IMR-90 (cell line): ENCODE data around the gene TRPC3. TPM values are rescaled to one million over a fixed set of nuclear protein-coding genes. Genes with fewer than 3 reads are reported as not detected.

Experiments used
- ATAC-seq: fragments of 200-7000 bp; cut with Tn5 transposase; 2 replicates; pipeline ENCODE4 v1.9.1; 2020; ENCODE audit warnings: low read depth, mild to moderate bottlenecking, moderate library complexity
- BruUV-seq: library from RNA; stranded (reverse); fragments of 400-500 nt; replicated peaks from 2 replicates; lab custom pipeline; 2021; lab: Mats Ljungman, UMichigan
- CTCF ChIA-PET: fragments of 300-600 bp; formaldehyde crosslinking; extraction: SDS; loops from one replicate; lab custom pipeline; 2021; ENCODE audit warnings: antibody characterized with exemption; lab: Yijun Ruan, JAX
- POLR2A ChIA-PET: fragments of 300-600 bp; sonication (Branson Sonifier 250); formaldehyde crosslinking; loops from one replicate; lab custom pipeline; 2022; ENCODE audit warnings: antibody characterized with exemption; ENCODE audit not compliant: unreplicated experiment; lab: Charles Lee
- DNase-seq: peaks from one replicate; pipeline ENCODE4 v3.0.0; 2013
- H2AFZ ChIP-seq: replicated peaks from 2 replicates; pipeline ENCODE3; 2013; ENCODE audit warnings: low read length, mild to moderate bottlenecking; ENCODE audit not compliant: poor library complexity
- H2AK5ac ChIP-seq: 2 replicates; pipeline ENCODE4 v1.6.1; 2013; ENCODE audit warnings: low read depth, low read length, inconsistent platforms
- H2AK9ac ChIP-seq: replicated peaks from 2 replicates; pipeline ENCODE3; 2013; ENCODE audit warnings: mild to moderate bottlenecking, low read depth, low read length, moderate library complexity; ENCODE audit not compliant: poor library complexity
- H2BK120ac ChIP-seq: 2 replicates; pipeline ENCODE4 v1.6.1; 2013; ENCODE audit warnings: low read depth, low read length, inconsistent platforms
- H2BK15ac ChIP-seq: 3 replicates; pipeline ENCODE4 v1.6.1; 2013; ENCODE audit warnings: low read depth, low read length, inconsistent platforms
- H2BK20ac ChIP-seq: 2 replicates; pipeline ENCODE4 v1.6.1; 2013; ENCODE audit warnings: low read depth, mild to moderate bottlenecking, inconsistent platforms, low read length, moderate library complexity
- H2BK5ac ChIP-seq: 2 replicates; pipeline ENCODE4 v1.6.1; 2013; ENCODE audit warnings: mild to moderate bottlenecking, low read depth, low read length, inconsistent platforms; ENCODE audit not compliant: poor library complexity, severe bottlenecking
- H3K14ac ChIP-seq: replicated peaks from 2 replicates; pipeline ENCODE4 v1.6.1; 2013; ENCODE audit warnings: low read depth, low read length, inconsistent platforms
- H3K18ac ChIP-seq: 2 replicates; pipeline ENCODE4 v1.6.1; 2013; ENCODE audit warnings: low read depth, low read length, control low read depth
- H3K23ac ChIP-seq: 2 replicates; pipeline ENCODE4 v1.6.1; 2013; ENCODE audit warnings: low read depth, low read length, inconsistent platforms
- H3K27ac ChIP-seq: 2 replicates; pipeline ENCODE4 v1.5.1; 2013; ENCODE audit warnings: mild to moderate bottlenecking, control low read depth, low read length; ENCODE audit not compliant: insufficient read depth
- H3K27me3 ChIP-seq: 2 replicates; pipeline ENCODE4 v1.6.1; 2013; ENCODE audit warnings: low read length; ENCODE audit not compliant: control insufficient read depth, insufficient read depth
- H3K36me3 ChIP-seq: 2 replicates; pipeline ENCODE4 v1.6.1; 2013; ENCODE audit warnings: low read length, mixed read lengths; ENCODE audit not compliant: control insufficient read depth, insufficient read depth
- H3K4ac ChIP-seq: 2 replicates; pipeline ENCODE4 v1.6.1; 2013; ENCODE audit warnings: low read depth, low read length, inconsistent platforms
- H3K4me1 ChIP-seq: 2 replicates; pipeline ENCODE4 v1.6.1; 2013; ENCODE audit warnings: low read length, mixed read lengths; ENCODE audit not compliant: control insufficient read depth, insufficient read depth
- H3K4me2 ChIP-seq: 2 replicates; pipeline ENCODE4 v1.6.1; 2013; ENCODE audit warnings: low read depth, mild to moderate bottlenecking, control low read depth, low read length, moderate library complexity
- H3K4me3 ChIP-seq: 2 replicates; pipeline ENCODE4 v1.5.1; 2013; ENCODE audit warnings: low read depth, mild to moderate bottlenecking, control low read depth, low read length, moderate library complexity; ENCODE audit not compliant: insufficient read depth
- H3K56ac ChIP-seq: 2 replicates; pipeline ENCODE4 v1.6.1; 2013; ENCODE audit warnings: low read length, inconsistent platforms; ENCODE audit not compliant: insufficient read depth; ENCODE audit errors: extremely low read depth
- H3K79me1 ChIP-seq, 2 experiments: 2 replicates each; pipeline ENCODE4 v1.6.1; 2013; ENCODE audit warnings: low read length in 2 of 2, inconsistent platforms in 1 of 2, low read depth in 1 of 2
- H3K9ac ChIP-seq: 2 replicates; pipeline ENCODE4 v1.6.1; 2013; ENCODE audit warnings: low read depth, low read length, control low read depth
- H3K9me1 ChIP-seq: 2 replicates; pipeline ENCODE4 v1.6.1; 2013; ENCODE audit warnings: low read length, inconsistent platforms; ENCODE audit not compliant: insufficient read depth
- H3K9me3 ChIP-seq: 2 replicates; pipeline ENCODE4 v1.6.1; 2013; ENCODE audit warnings: low read length; ENCODE audit not compliant: control insufficient read depth, insufficient read depth
- H4K20me1 ChIP-seq: 2 replicates; pipeline ENCODE4 v1.6.1; 2013; ENCODE audit warnings: low read length, inconsistent platforms; ENCODE audit not compliant: insufficient read depth
- H4K5ac ChIP-seq: 2 replicates; pipeline ENCODE4 v1.6.1; 2013; ENCODE audit warnings: mild to moderate bottlenecking, low read depth, low read length, control low read depth
- H4K8ac ChIP-seq, 2 experiments: 2 replicates each; pipeline ENCODE4 v1.6.1; 2013; ENCODE audit warnings: low read depth in 2 of 2, low read length in 2 of 2, control low read depth in 1 of 2, inconsistent platforms in 1 of 2
- H4K91ac ChIP-seq: 2 replicates; pipeline ENCODE4 v1.6.1; 2013; ENCODE audit warnings: low read depth, low read length, inconsistent platforms; ENCODE audit not compliant: insufficient read depth
- BHLHE40 ChIP-seq: fragments of 150-350 bp; IDR thresholded peaks from 2 replicates; pipeline ENCODE4 v1.6.1; 2016; ENCODE audit warnings: mild to moderate bottlenecking, low read depth, low read length
- CEBPB ChIP-seq: IDR thresholded peaks from 2 replicates; pipeline ENCODE4 v1.6.1; 2012; ENCODE audit warnings: low read depth, low read length, improper control_type of control experiment
- CHD1 ChIP-seq: IDR thresholded peaks from 2 replicates; pipeline ENCODE4 v1.6.1; 2012; ENCODE audit warnings: low read depth, low read length, improper control_type of control experiment
- CTCF ChIP-seq: conservative IDR thresholded peaks from 2 replicates; pipeline ENCODE4 v1.5.1; 2012; ENCODE audit warnings: mild to moderate bottlenecking, low read depth, low read length, improper control_type of control experiment
- ELK1 ChIP-seq: fragments of 150-350 bp; IDR thresholded peaks from 2 replicates; pipeline ENCODE4 v1.6.1; 2016; ENCODE audit warnings: low read depth, mild to moderate bottlenecking, low read length, moderate library complexity, borderline replicate concordance
- FOS ChIP-seq: fragments of 150-350 bp; IDR thresholded peaks from 2 replicates; pipeline ENCODE4 v1.6.1; 2016; ENCODE audit warnings: low read depth, low read length
- MAFK ChIP-seq: IDR thresholded peaks from 2 replicates; pipeline ENCODE4 v1.6.1; 2012; ENCODE audit warnings: low read depth, low read length, improper control_type of control experiment
- MAZ ChIP-seq: IDR thresholded peaks from 2 replicates; pipeline ENCODE4 v1.6.1; 2012; ENCODE audit warnings: low read depth, mild to moderate bottlenecking, low read length, improper control_type of control experiment, moderate library complexity, borderline replicate concordance
- MXI1 ChIP-seq: IDR thresholded peaks from 2 replicates; pipeline ENCODE4 v1.6.1; 2012; ENCODE audit warnings: low read depth, mild to moderate bottlenecking, low read length, moderate library complexity, borderline replicate concordance
- NFE2L2 ChIP-seq: fragments of 150-350 bp; IDR thresholded peaks from 2 replicates; pipeline ENCODE4 v1.6.1; 2016; ENCODE audit warnings: low read depth, mild to moderate bottlenecking, low read length
- POLR2A ChIP-seq: IDR thresholded peaks from 2 replicates; pipeline ENCODE4 v1.6.1; 2012; ENCODE audit warnings: mild to moderate bottlenecking, low read depth, low read length
- RAD21 ChIP-seq: IDR thresholded peaks from 2 replicates; pipeline ENCODE4 v1.6.1; 2012; ENCODE audit warnings: low read length, improper control_type of control experiment
- RCOR1 ChIP-seq: IDR thresholded peaks from 2 replicates; pipeline ENCODE4 v1.6.1; 2012; ENCODE audit warnings: mild to moderate bottlenecking, low read length, improper control_type of control experiment; ENCODE audit not compliant: insufficient replicate concordance
- RFX5 ChIP-seq: IDR thresholded peaks from 2 replicates; pipeline ENCODE4 v1.8.0; 2012; ENCODE audit warnings: low read depth, mild to moderate bottlenecking, low read length, moderate library complexity
- SMC3 ChIP-seq: fragments of 150-350 bp; IDR thresholded peaks from 2 replicates; pipeline ENCODE4 v1.6.1; 2016; ENCODE audit warnings: low read depth, mild to moderate bottlenecking, antibody characterized with exemption, low read length, moderate library complexity
- USF2 ChIP-seq: fragments of 150-350 bp; IDR thresholded peaks from 2 replicates; pipeline ENCODE4 v1.6.1; 2017; ENCODE audit warnings: mild to moderate bottlenecking, antibody characterized with exemption, low read length, low read depth
- dilution Hi-C: fragments of 300-500 bp; cut with HindIII; formaldehyde crosslinking; loops from one replicate; pipeline ENCODE4 v1.14.3; 2018; ENCODE audit warnings: low sequenced_read_pairs; ENCODE audit not compliant: unreplicated experiment
- in situ Hi-C: fragments of 300-500 bp; cut with MboI; formaldehyde crosslinking; loops from 3 replicates; pipeline ENCODE4 v1.14.3; 2019; ENCODE audit warnings: low sequenced_read_pairs, inconsistent platforms, mixed read lengths
- intact Hi-C: fragments of 100-400 bp; cut with micrococcal nuclease; formaldehyde crosslinking; loops from 2 replicates; pipeline ENCODE4 v1.10.0; 2022
- polyA plus RNA-seq, 3 experiments: library from polyadenylated mRNA; depleted of rRNA; stranded (reverse); fragments of >200 nt; gene quantifications; 2 replicates each; pipeline ENCODE4 v1.2.3, GENCODE V29; 2012; ENCODE audit warnings: low replicate concordance in 1 of 3
- total RNA-seq: library from RNA; depleted of rRNA; stranded (reverse); fragments of >200 nt; gene quantifications from 2 replicates; pipeline ENCODE4 v1.2.3, GENCODE V29; 2012

TRPC3 gene
- total and polyA plus RNA-seq, 2 of the 4 experiments (the other 2 are of a cell fraction) = 1.1 to 2.7 TPM

GRCh38 chr4:121860121-121860520, 91.7 kb downstream of the TRPC3 start:
- DNase-seq (peak; percentile 12), ATAC-seq (no peak)
- intact Hi-C loops = no loop called here
- no peak overlapping the region for H4K8ac ChIP-seq
- no peak for TF ChIP-seq MAFK
- no peak for TF ChIP-seq RFX5
- no peak for TF ChIP-seq FOS
- no peak for TF ChIP-seq CEBPB
- TF ChIP-seq NFE2L2 = no peak
- no peak for TF ChIP-seq SMC3
- TF ChIP-seq RAD21 = no peak
- no peak for TF ChIP-seq BHLHE40
- no peak for TF ChIP-seq POLR2A
- TF ChIP-seq RCOR1 = no peak
- no peak for TF ChIP-seq USF2
- no peak for TF ChIP-seq ELK1
- TF ChIP-seq CTCF = no peak
- TF ChIP-seq CHD1 = no peak
- no peak for TF ChIP-seq MXI1
- no peak for TF ChIP-seq MAZ
- H2BK120ac ChIP-seq = no peak overlapping the region
- no peak overlapping the region for H3K4me2 ChIP-seq
- no peaks in the 10 kb centered on the region for H3K27me3 ChIP-seq
- H3K4me1 ChIP-seq = no peaks in the 10 kb centered on the region
- no peaks in the 10 kb centered on the region for H3K9me3 ChIP-seq
- in situ Hi-C loops = no loop called here
- dilution Hi-C loops = no loop called here
- H2AK5ac ChIP-seq = no peak overlapping the region
- H3K36me3 ChIP-seq = peaks cover 11% of the 10 kb centered on the region
- no peak overlapping the region for H3K14ac ChIP-seq
- H4K20me1 ChIP-seq = no peaks in the 10 kb centered on the region
- no peak overlapping the region for H2AFZ ChIP-seq
- H2BK15ac ChIP-seq = no peak overlapping the region
- no peak overlapping the region for H3K9ac ChIP-seq
- no peak overlapping the region for H4K5ac ChIP-seq
- ChIA-PET POLR2A (no interaction called here), CTCF (interaction anchor here (1.3 kb wide), 1 partner anchor 10 kb away, joined by 3 read pairs; the partner anchor contains the start of gene BBS7)
- H3K56ac ChIP-seq = no peak overlapping the region
- no peak overlapping the region for H3K27ac ChIP-seq
- H3K23ac ChIP-seq = no peak overlapping the region
- no peak overlapping the region for H2AK9ac ChIP-seq
- BruUV-seq = no TSS peak
- no peak overlapping the region for H4K91ac ChIP-seq
- no peak overlapping the region for H2BK5ac ChIP-seq
- H3K18ac ChIP-seq = no peak overlapping the region
- no peak overlapping the region for H3K4me3 ChIP-seq
- no peaks in the 10 kb centered on the region for H3K9me1 ChIP-seq
- no peak overlapping the region for H3K4ac ChIP-seq
- H3K79me1 ChIP-seq = peaks cover 6 to 8% of the 10 kb centered on the region in 2 experiments; a peak in 3 of 4 replicates
- no peak overlapping the region for H2BK20ac ChIP-seq
